Body of pancreas (tissue), 4 donors: Measurements from ENCODE around the gene OR6C70. TPM values are rescaled to one million over a fixed set of nuclear protein-coding genes. Genes with fewer than 3 reads are reported as not detected.

ENCODE experiments used
- ATAC-seq: fragments of 150-250 bp; one replicate; pipeline ENCODE4 v1.9.1; 2016
- DNase-seq, 4 donors: peaks; one replicate each; pipeline ENCODE4 v3.0.0-alpha.2; 2019
- H3K27ac ChIP-seq, 4 donors: fragments of 200-600 bp; sonication (generic); 1 replicate in 3 of 4; 2 replicates in 1 of 4; pipeline versions ENCODE4 v1.5.1 to v1.6.1; 2016 to 2019; ENCODE audit warnings: mild to moderate bottlenecking in 1 of 4, mixed read lengths in 1 of 4, moderate library complexity in 1 of 4
- H3K27me3 ChIP-seq, 2 donors: fragments of 200-600 bp; sonication (generic); one replicate each; pipeline ENCODE4 v1.6.0; 2016; ENCODE audit warnings: mild to moderate bottlenecking in 1 of 2
- H3K36me3 ChIP-seq, 2 donors: fragments of 200-600 bp; sonication (generic); replicated peaks in 1 of 2; 2 replicates each; pipeline ENCODE4 v1.5.1; 2016; ENCODE audit warnings: low read depth in 2 of 2; ENCODE audit not compliant: insufficient read depth in 1 of 2
- H3K4me1 ChIP-seq: fragments of 200-600 bp; sonication (generic); one replicate; pipeline ENCODE4 v1.6.0; 2016
- H3K4me3 ChIP-seq, 2 donors: fragments of 200-600 bp; sonication (generic); 1 replicate in 1 of 2; 2 replicates in 1 of 2; pipeline ENCODE4 v1.5.1; 2016 to 2019
- H3K9me3 ChIP-seq, 3 donors: fragments of 200-600 bp; sonication (generic); 1 replicate in 2 of 3; 2 replicates in 1 of 3; pipeline ENCODE4 v1.5.1; 2016
- CTCF ChIP-seq, 7 experiments: fragments of 450-650 bp in 4 of 7; fragments of 200-600 bp in 3 of 7; sonication (generic) in 3 of 7; IDR thresholded peaks; one replicate each; pipeline ENCODE4 v1.5.1; 2016 to 2019; ENCODE audit warnings: antibody characterized with exemption in 7 of 7
- POLR2A ChIP-seq, 3 donors: fragments of 450-650 bp; IDR thresholded peaks; one replicate each; pipeline ENCODE4 v1.6.1; 2016; ENCODE audit warnings: antibody characterized with exemption in 3 of 3, mild to moderate bottlenecking in 2 of 3
- WGBS, 2 donors: methylation state at CpG; one replicate each; pipeline ENCODE4 v1.1.5; 2017; 5-methylcytosine and 5-hydroxymethylcytosine counted together
- intact Hi-C: fragments of 100-400 bp; cut with DNase I; formaldehyde crosslinking; loops from one replicate; pipeline ENCODE4 v1.15.1; 2023
- total RNA-seq, 2 donors: library from RNA; depleted of rRNA; stranded (reverse); fragments of >200 nt; gene quantifications; one replicate each; pipeline ENCODE4 v1.1.0, GENCODE V29; 2016

The OR6C70 gene
- total RNA-seq: not detected

GRCh38 chr12:55470088-55470829, at the start of gene OR6C70:
Gene OR6C70 (minus strand): TSS chr12:55470138. CDS start chr12:55470138, 0 bp downstream.
- TF ChIP-seq CTCF (IDR thresholded peaks at IDR 0.05) (no peak), POLR2A (IDR thresholded peaks at IDR 0.05) (no peak)
- H3K4me1 ChIP-seq: no peaks in the 10 kb centered on the region
- no peak for DNase-seq
- no peaks in the 10 kb centered on the region for H3K9me3 ChIP-seq
- ATAC-seq: no peak
- H3K4me3 ChIP-seq: no peak within 1 kb of the TSS
- no peak within 1 kb of the TSS for H3K27ac ChIP-seq
- no peaks in the 10 kb centered on the region for H3K27me3 ChIP-seq
- H3K36me3 ChIP-seq: no peaks in the 10 kb centered on the region
- 90 to 91% methylated on average over 3 of the region's 3 CpGs for WGBS, 2 donors
- intact Hi-C loops: no loop called here

DNA sequence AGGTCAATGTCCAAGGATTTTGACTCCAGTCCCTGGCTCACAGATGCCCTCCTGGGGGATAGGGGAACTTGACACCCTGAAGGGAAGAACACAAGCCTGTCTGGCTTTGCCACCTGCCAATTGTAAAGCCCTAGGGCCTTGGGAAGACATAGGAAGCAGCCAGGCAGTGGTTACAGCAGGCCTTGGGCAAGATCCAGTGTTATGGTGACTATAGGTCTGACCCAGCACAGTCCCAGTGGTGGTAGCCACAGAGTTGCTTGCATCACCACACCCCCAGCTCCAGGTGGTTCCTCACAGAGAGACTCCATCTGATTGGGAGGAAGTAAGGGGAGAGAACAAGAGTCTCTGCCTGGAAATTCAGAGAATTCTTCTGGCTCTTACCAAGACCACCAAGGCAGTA, 46.5 kb upstream of the OR6C70 start:
- intact Hi-C loops: no loop called here
- H3K27ac ChIP-seq: no peak overlapping the region
- DNase-seq (no peak), ATAC-seq (no peak)
- no peaks in the 10 kb centered on the region for H3K27me3 ChIP-seq
- H3K36me3 ChIP-seq: no peaks in the 10 kb centered on the region
- TF ChIP-seq POLR2A (IDR thresholded peaks at IDR 0.05) (no peak), CTCF (IDR thresholded peaks at IDR 0.05) (no peak)
- H3K4me3 ChIP-seq: no peak overlapping the region
- H3K9me3 ChIP-seq: no peaks in the 10 kb centered on the region
- no peaks in the 10 kb centered on the region for H3K4me1 ChIP-seq

- Histone ChIP-seq H3K27me3 (no peaks in the 10 kb centered on the region), H3K4me1 (no peaks in the 10 kb centered on the region), H3K27ac (no peak overlapping the region), H3K4me3 (no peak overlapping the region), H3K9me3 (no peaks in the 10 kb centered on the region), H3K36me3 (no peaks in the 10 kb centered on the region)
- ATAC-seq: no peak
- DNase-seq: no peak
- TF ChIP-seq CTCF (IDR thresholded peaks at IDR 0.05) (no peak), POLR2A (IDR thresholded peaks at IDR 0.05) (no peak)
- intact Hi-C loops: no loop called here
- 80 to 93% methylated on average over 1 of the region's 1 CpG for whole genome bisulfite sequencing, 2 donors
Measured at GRCh38 chr12:55515696-55516095, 45.8 kb upstream of the OR6C70 start.

- intact Hi-C loops: no loop called here
- no peaks in the 10 kb centered on the region for H3K27me3 ChIP-seq
- no peaks in the 10 kb centered on the region for H3K36me3 ChIP-seq
- no peaks in the 10 kb centered on the region for H3K9me3 ChIP-seq
- no peak for ATAC-seq
- H3K4me3 ChIP-seq: no peak overlapping the region
- 22 to 28% methylated on average over 2 of the region's 2 CpGs for WGBS, 2 donors
- no peak for DNase-seq
- no peak for TF ChIP-seq CTCF (IDR thresholded peaks at IDR 0.05)
- TF ChIP-seq POLR2A (IDR thresholded peaks at IDR 0.05): no peak
- H3K4me1 ChIP-seq: peaks cover 13% of the 10 kb centered on the region
- no peak overlapping the region for H3K27ac ChIP-seq
Measured at GRCh38 chr12:55501601-55502000, 31.7 kb upstream of the OR6C70 start.

- no peak for TF ChIP-seq POLR2A (IDR thresholded peaks at IDR 0.05)
- no peak for TF ChIP-seq CTCF (IDR thresholded peaks at IDR 0.05)
- WGBS, 2 donors: 7 to 12% methylated on average over 2 of the region's 2 CpGs
- Histone ChIP-seq H3K9me3 (no peaks in the 10 kb centered on the region), H3K4me3 (no peak overlapping the region), H3K36me3 (no peaks in the 10 kb centered on the region), H3K27me3 (no peaks in the 10 kb centered on the region), H3K4me1 (peaks cover 13% of the 10 kb centered on the region), H3K27ac (peak overlapping the region in 3 of 4 donors; percentile 33 to 55 (median 49))
- intact Hi-C loops: no loop called here
- ATAC-seq: peak; percentile 74
- DNase-seq: peak in 3 of 4 donors; percentile 18 to 49 (median 47)
Measured at GRCh38 chr12:55499810-55500252, 29.9 kb upstream of the OR6C70 start.
